ENCODE data around the gene LBX2. TPM values are rescaled to one million over a fixed set of nuclear protein-coding genes. Genes with fewer than 3 reads are reported as not detected.

Gene LBX2
- total RNA-seq, 2 experiments from 2014 or later = 0.25 TPM; not detected in 1

DNA sequence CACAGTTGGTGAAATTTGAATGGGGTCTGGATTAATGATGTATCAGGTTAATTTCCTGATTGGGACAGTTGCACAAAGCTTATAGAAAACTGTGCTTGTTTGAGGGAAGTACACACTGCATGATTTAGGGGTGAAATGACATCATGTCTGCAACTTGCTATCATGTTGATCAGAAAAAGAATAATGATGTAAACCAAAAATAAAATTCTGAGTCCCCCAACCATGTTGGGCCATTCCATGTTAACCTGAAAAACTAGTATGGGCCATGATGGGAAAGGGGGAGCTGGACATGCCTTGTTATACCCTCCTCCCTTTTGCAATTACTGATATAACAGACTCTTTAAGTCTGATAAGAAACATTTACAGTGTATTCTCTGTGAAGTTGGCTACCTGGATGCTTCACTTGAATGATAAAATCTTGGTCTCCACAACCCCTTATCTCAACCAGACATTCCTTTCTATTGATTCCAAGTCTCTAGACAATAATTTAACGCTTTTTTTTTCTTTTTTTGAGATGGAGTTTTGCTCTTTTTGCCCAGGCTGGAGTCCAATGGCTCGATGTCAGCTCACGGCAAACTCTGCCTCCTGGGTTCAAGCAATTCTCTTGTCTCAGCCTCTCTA, 48.7 kb downstream of the LBX2 start:
- no peak for DNase-seq
- Mint-ChIP-seq H3K27me3 (peaks cover 6% of the 10 kb centered on the region), H3K4me1 (peaks cover 34% of the 10 kb centered on the region), H3K36me3 (ENCODE audit: low read depth) (peaks cover 2% of the 10 kb centered on the region), H3K4me3 (no peak overlapping the region), H3K27ac (peak overlapping the region; percentile 41), H3K9me3 (no peaks in the 10 kb centered on the region)
- ChIA-PET POLR2A (no interaction called here), CTCF (interaction anchor here (0.7 to 0.9 kb wide), 2 partner anchors 10 to 11 kb away, joined by 3 to 4 read pairs; no protein-coding TSS in a partner anchor)

DNA sequence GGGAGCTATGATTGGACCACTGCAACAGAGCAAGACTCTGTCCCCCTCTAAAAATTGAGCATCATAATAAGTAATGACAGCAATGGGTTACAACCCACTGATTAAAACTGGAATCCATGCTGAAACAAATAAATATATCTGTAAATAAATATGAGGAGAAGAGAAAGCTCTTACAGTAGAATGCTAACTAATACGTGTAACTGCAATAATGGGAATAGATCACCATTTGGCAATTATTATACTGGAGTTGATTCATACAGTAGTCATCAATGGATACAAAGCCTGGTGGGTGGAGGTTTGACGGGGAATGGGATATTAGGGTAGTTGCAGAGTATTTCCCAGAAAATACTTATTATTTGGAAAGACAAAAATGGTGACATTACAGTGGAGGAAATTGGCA, 50.6 kb downstream of the LBX2 start:
- no peaks in the 10 kb centered on the region for H3K36me3 Mint-ChIP-seq (ENCODE audit: low read depth)
- peaks cover 19% of the 10 kb centered on the region for H3K4me1 Mint-ChIP-seq
- no peaks in the 10 kb centered on the region for H3K9me3 Mint-ChIP-seq
- H3K27ac Mint-ChIP-seq = peak overlapping the region; percentile 20
- no peak overlapping the region for H3K4me3 Mint-ChIP-seq
- H3K27me3 Mint-ChIP-seq = peaks cover 19% of the 10 kb centered on the region
- ChIA-PET CTCF (interaction anchor here (1.1 kb wide), 1 partner anchor 9 kb away, joined by 3 read pairs; no protein-coding TSS in a partner anchor), POLR2A (no interaction called here)
- DNase-seq = no peak

Other genes with a start within 250 kb of the LBX2 start
- 1 to 10 TPM; 3.0 to 4.3 TPM for gene SLC4A5, start 156.2 kb downstream of the LBX2 start, total RNA-seq
- 100 to 1,000 TPM; 106 to 132 TPM for gene DCTN1, start 119.3 kb downstream of the LBX2 start, total RNA-seq
- 1 to 10 TPM; 3.0 to 3.3 TPM for gene C2orf81, start 78.0 kb downstream of the LBX2 start, total RNA-seq
- 10 to 100 TPM; 71.3 to 80.7 TPM for gene WDR54, start 77.9 kb downstream of the LBX2 start, total RNA-seq
- under 1 TPM; 0.62 to 0.82 TPM for gene RTKN, start 57.7 kb downstream of the LBX2 start, total RNA-seq
- gene INO80B, start 44.5 kb downstream of the LBX2 start, total RNA-seq = 10 to 100 TPM; 28.9 to 32.1 TPM
- gene WBP1, start 41.2 kb downstream of the LBX2 start, total RNA-seq = 10 to 100 TPM; 52.5 to 52.6 TPM
- 10 to 100 TPM; 55.4 to 62.6 TPM for gene MOGS, start 34.2 kb downstream of the LBX2 start, total RNA-seq
- gene MRPL53, start 26.9 kb downstream of the LBX2 start, total RNA-seq = 10 to 100 TPM; 72.5 to 83.1 TPM
- gene CCDC142, start 16.6 kb downstream of the LBX2 start, total RNA-seq = 10 to 100 TPM; 26.8 to 27.1 TPM
- gene TTC31, start 16.5 kb downstream of the LBX2 start, total RNA-seq = 10 to 100 TPM; 45.8 to 46.3 TPM
- gene PCGF1, start 8.1 kb upstream of the LBX2 start, total RNA-seq = 10 to 100 TPM; 25.8 to 35.6 TPM
- gene TLX2, start 14.8 kb upstream of the LBX2 start, total RNA-seq = under 1 TPM; 0.40 to 0.52 TPM
- under 1 TPM; 0.25 to 0.52 TPM for gene DQX1, start 26.6 kb upstream of the LBX2 start, total RNA-seq
- 100 to 1,000 TPM; 116 to 136 TPM for gene AUP1, start 30.1 kb upstream of the LBX2 start, total RNA-seq
- gene HTRA2, start 30.3 kb upstream of the LBX2 start, total RNA-seq = 10 to 100 TPM; 41.6 to 45.8 TPM
- gene LOXL3, start 54.3 kb upstream of the LBX2 start, total RNA-seq = under 1 TPM; 0.12 to 0.15 TPM
- 10 to 100 TPM; 28.0 to 34.4 TPM for gene DOK1, start 55.1 kb upstream of the LBX2 start, total RNA-seq
- not detected for gene M1AP, start 148.7 kb upstream of the LBX2 start, total RNA-seq
- 1 to 10 TPM; 6.5 to 8.3 TPM for gene SEMA4F, start 154.6 kb upstream of the LBX2 start, total RNA-seq